Brain microvascular endothelial cell (primary cell): Measurements from ENCODE around the gene MCU.
"Not testable (repeated sequence)": the region's sequence is repeated elsewhere in the genome, so short reads cannot be mapped to it uniquely, and the experiment has no call there.

ENCODE experiments used
- DNase-seq: peaks from one replicate; pipeline ENCODE4 v3.0.0-alpha.2; 2020
- H3K27ac ChIP-seq: fragments of 250-450 bp; sonication (Bioruptor Pico); 2 replicates; pipeline ENCODE4 v1.5.1; 2020; ENCODE audit warnings: mild to moderate bottlenecking, moderate library complexity
- H3K27me3 ChIP-seq: fragments of 250-450 bp; sonication (Bioruptor Pico); replicated peaks from 2 replicates; pipeline ENCODE4 v1.5.1; 2020; ENCODE audit warnings: mild to moderate bottlenecking
- H3K36me3 ChIP-seq: fragments of 250-450 bp; sonication (Bioruptor Pico); replicated peaks from 2 replicates; pipeline ENCODE4 v1.5.1; 2020; ENCODE audit warnings: mild to moderate bottlenecking
- H3K4me3 ChIP-seq: 2 replicates; pipeline ENCODE4 v1.5.1; 2011; ENCODE audit warnings: low read depth, mild to moderate bottlenecking, control low read depth, low read length, moderate library complexity
- CTCF ChIP-seq: IDR thresholded peaks from 2 replicates; pipeline ENCODE4 v1.5.1; 2011; ENCODE audit warnings: low read depth, mild to moderate bottlenecking, moderate library complexity, low read length, control low read depth, inconsistent platforms; ENCODE audit errors: missing control alignments
- in situ Hi-C: cut with HindIII; loops from 2 replicates; pipeline ENCODE4 v1.10.0; 2017; ENCODE audit warnings: low sequenced_read_pairs, low pct_ligation_motif_present

MCU gene

GRCh38 chr10:72762042-72762441 lies 70.1 kb downstream of the MCU start:
- Histone ChIP-seq H3K4me3 (no peak overlapping the region), H3K27ac (no peak overlapping the region), H3K27me3 (no peaks in the 10 kb centered on the region), H3K36me3 (no peaks in the 10 kb centered on the region)
- in situ Hi-C loops: no loop called here
- TF ChIP-seq CTCF: no peak
- no peak for DNase-seq

- Histone ChIP-seq H3K36me3 (no peaks in the 10 kb centered on the region), H3K27ac (no peak overlapping the region), H3K27me3 (no peaks in the 10 kb centered on the region), H3K4me3 (no peak overlapping the region)
- in situ Hi-C loops: no loop called here
- no peak for DNase-seq
- no peak for TF ChIP-seq CTCF
Measured at GRCh38 chr10:72763201-72763600, 71.3 kb downstream of the MCU start.

GRCh38 chr10:72764151-72764550 lies 72.2 kb downstream of the MCU start:
- H3K36me3 ChIP-seq: no peaks in the 10 kb centered on the region
- no peak overlapping the region for H3K4me3 ChIP-seq
- TF ChIP-seq CTCF: no peak
- in situ Hi-C loops: no loop called here
- no peak overlapping the region for H3K27ac ChIP-seq
- peak; percentile 59 for DNase-seq
- H3K27me3 ChIP-seq: no peaks in the 10 kb centered on the region

GRCh38 chr10:72765051-72765745 lies 73.3 kb downstream of the MCU start:
- TF ChIP-seq CTCF: no peak
- Histone ChIP-seq H3K27ac (no peak overlapping the region), H3K36me3 (no peaks in the 10 kb centered on the region), H3K4me3 (no peak overlapping the region), H3K27me3 (no peaks in the 10 kb centered on the region)
- in situ Hi-C loops: no loop called here
- no peak for DNase-seq

- DNase-seq, H3K36me3 ChIP-seq, H3K4me3 ChIP-seq, in situ Hi-C loops, H3K27ac ChIP-seq, H3K27me3 ChIP-seq: not testable (repeated sequence)
Measured at GRCh38 chr10:72771195-72771594, 79.3 kb downstream of the MCU start.

GRCh38 chr10:72772031-72772430 lies 80.1 kb downstream of the MCU start:
- no peaks in the 10 kb centered on the region for H3K36me3 ChIP-seq
- no peaks in the 10 kb centered on the region for H3K27me3 ChIP-seq
- in situ Hi-C loops: no loop called here
- no peak for DNase-seq
- TF ChIP-seq CTCF: no peak
- H3K27ac ChIP-seq: no peak overlapping the region
- no peak overlapping the region for H3K4me3 ChIP-seq
